ENCODE results near the gene ZCWPW1.

DNA sequence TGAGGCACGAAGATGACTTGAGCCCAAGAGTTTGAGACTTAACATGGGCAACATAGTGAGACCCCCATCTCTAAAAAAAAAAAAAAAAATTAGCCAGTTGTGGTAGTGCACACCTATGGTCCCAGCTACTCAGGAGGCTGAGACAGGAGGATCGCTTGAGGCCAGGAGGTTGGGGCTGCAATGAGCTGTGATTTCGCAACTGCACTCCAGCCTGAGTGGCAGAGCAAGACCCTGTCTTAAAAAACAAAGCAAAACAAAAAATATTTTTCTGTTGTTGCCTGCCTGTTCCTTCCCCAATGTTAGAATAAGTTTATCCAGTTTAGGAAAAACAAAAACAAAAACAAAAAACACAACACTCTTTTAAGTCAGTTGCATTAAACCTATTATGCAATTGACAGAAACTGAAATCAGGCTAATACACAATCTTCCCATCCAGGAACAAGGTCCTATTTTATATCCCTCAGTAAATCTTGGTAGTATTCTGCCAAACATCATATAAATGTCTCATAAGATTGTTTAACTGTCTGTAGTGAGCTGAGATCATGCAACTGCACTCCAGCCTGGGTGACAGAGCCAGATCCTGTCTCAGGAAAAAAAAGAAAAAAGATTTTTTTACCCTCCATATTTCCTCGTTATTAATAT is 50.3 kb downstream of the ZCWPW1 start:
- TF ChIP-seq, protein P1, sequence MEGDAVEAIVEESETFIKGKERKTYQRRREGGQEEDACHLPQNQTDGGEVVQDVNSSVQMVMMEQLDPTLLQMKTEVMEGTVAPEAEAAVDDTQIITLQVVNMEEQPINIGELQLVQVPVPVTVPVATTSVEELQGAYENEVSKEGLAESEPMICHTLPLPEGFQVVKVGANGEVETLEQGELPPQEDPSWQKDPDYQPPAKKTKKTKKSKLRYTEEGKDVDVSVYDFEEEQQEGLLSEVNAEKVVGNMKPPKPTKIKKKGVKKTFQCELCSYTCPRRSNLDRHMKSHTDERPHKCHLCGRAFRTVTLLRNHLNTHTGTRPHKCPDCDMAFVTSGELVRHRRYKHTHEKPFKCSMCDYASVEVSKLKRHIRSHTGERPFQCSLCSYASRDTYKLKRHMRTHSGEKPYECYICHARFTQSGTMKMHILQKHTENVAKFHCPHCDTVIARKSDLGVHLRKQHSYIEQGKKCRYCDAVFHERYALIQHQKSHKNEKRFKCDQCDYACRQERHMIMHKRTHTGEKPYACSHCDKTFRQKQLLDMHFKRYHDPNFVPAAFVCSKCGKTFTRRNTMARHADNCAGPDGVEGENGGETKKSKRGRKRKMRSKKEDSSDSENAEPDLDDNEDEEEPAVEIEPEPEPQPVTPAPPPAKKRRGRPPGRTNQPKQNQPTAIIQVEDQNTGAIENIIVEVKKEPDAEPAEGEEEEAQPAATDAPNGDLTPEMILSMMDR (IDR thresholded peaks at IDR 0.05; ENCODE audit: low read depth, low read length) = no peak
- TF ChIP-seq, protein P2, sequence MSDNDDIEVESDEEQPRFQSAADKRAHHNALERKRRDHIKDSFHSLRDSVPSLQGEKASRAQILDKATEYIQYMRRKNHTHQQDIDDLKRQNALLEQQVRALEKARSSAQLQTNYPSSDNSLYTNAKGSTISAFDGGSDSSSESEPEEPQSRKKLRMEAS (IDR thresholded peaks at IDR 0.05; ENCODE audit: low read depth, low read length) = no peak
- TF ChIP-seq POLR2A (IDR thresholded peaks at IDR 0.05; ENCODE audit: extremely low read depth, insufficient read length) (no peak), MYC (IDR thresholded peaks at IDR 0.05; ENCODE audit: low read depth, low read length) (no peak)
